SU-DHL-6 (cell line): Measurements from ENCODE around the gene EBF3.

Experiments
- H2AFZ ChIP-seq: fragments of 200-600 bp; sonication (generic); 2 replicates; pipeline ENCODE4 v1.6.1; 2014; ENCODE audit warnings: low read depth, mild to moderate bottlenecking, moderate library complexity, mixed read lengths, antibody characterized with exemption, low read length; ENCODE audit not compliant: severe bottlenecking
- H3F3A ChIP-seq: fragments of 200-600 bp; shearing (Covaris generic); 2 replicates; pipeline ENCODE4 v1.6.0; 2016; ENCODE audit warnings: antibody characterized with exemption, mild to moderate bottlenecking; ENCODE audit not compliant: insufficient read depth
- H3K27ac ChIP-seq: fragments of 200-600 bp; sonication (generic); 2 replicates; pipeline ENCODE4 v1.5.1; 2016; ENCODE audit warnings: low read depth, mild to moderate bottlenecking, low read length, moderate library complexity, mixed read lengths
- H3K27me3 ChIP-seq: fragments of 200-600 bp; sonication (generic), shearing (Covaris generic); 2 replicates; pipeline ENCODE4 v1.6.0; 2014; ENCODE audit warnings: mild to moderate bottlenecking, low read length
- H3K36me3 ChIP-seq: fragments of 200-600 bp; sonication (generic); 2 replicates; pipeline ENCODE4 v1.6.1; 2014; ENCODE audit warnings: mild to moderate bottlenecking, low read length, mixed read lengths
- H3K4me2 ChIP-seq: fragments of 300-600, 200-600 bp; shearing (Covaris generic), sonication (generic); 2 replicates; pipeline ENCODE4 v1.6.0; 2014; ENCODE audit warnings: low read length, low read depth, mild to moderate bottlenecking; ENCODE audit not compliant: poor library complexity, severe bottlenecking
- H3K4me3 ChIP-seq: fragments of 200-600 bp; sonication (generic); 2 replicates; pipeline ENCODE4 v1.5.1; 2014; ENCODE audit warnings: antibody characterized with exemption, low read length, mild to moderate bottlenecking, mixed read lengths; ENCODE audit not compliant: insufficient read depth, poor library complexity, severe bottlenecking
- H3K79me2 ChIP-seq: fragments of 200-600 bp; sonication (generic); 2 replicates; pipeline ENCODE4 v1.6.1; 2014; ENCODE audit warnings: mild to moderate bottlenecking, low read length, moderate library complexity; ENCODE audit not compliant: insufficient read depth
- H3K9ac ChIP-seq: fragments of 200-600 bp; sonication (generic); 2 replicates; pipeline ENCODE4 v1.7.0; 2014; ENCODE audit warnings: mild to moderate bottlenecking, low read length
- H3K9me2 ChIP-seq: fragments of 200-600 bp; sonication (generic); replicated peaks from 2 replicates; pipeline ENCODE4 v1.6.1; 2014; ENCODE audit warnings: low read length; ENCODE audit not compliant: insufficient read depth
- H3K9me3 ChIP-seq: fragments of 200-600 bp; sonication (generic); 2 replicates; pipeline ENCODE4 v1.6.1; 2014; ENCODE audit warnings: low read length, mixed read lengths; ENCODE audit not compliant: insufficient read depth
- H4K20me1 ChIP-seq: fragments of 200-600 bp; sonication (generic); 2 replicates; pipeline ENCODE4 v1.6.1; 2014; ENCODE audit warnings: low read depth, mild to moderate bottlenecking, antibody characterized with exemption, low read length, moderate library complexity, mixed read lengths
- CTCF ChIP-seq: fragments of 200-600 bp; sonication (generic); IDR thresholded peaks from one replicate; pipeline ENCODE4 v1.5.1; 2017; ENCODE audit warnings: antibody characterized with exemption, mild to moderate bottlenecking, low read length, moderate library complexity; ENCODE audit not compliant: insufficient read depth, poor library complexity, severe bottlenecking
- EZH2phosphoT487 ChIP-seq: fragments of 200-600 bp; sonication (generic), shearing (Covaris generic); conservative IDR thresholded peaks from 2 replicates; pipeline ENCODE4 v1.6.1; 2018; ENCODE audit warnings: mild to moderate bottlenecking, antibody characterized with exemption, low read length, moderate library complexity, mixed read lengths

The EBF3 gene

GRCh38 chr10:129916506-129916995, 47.5 kb downstream of the EBF3 start:
- Histone ChIP-seq H3K36me3 (no peaks in the 10 kb centered on the region), H3K27ac (no peak overlapping the region), H4K20me1 (no peaks in the 10 kb centered on the region), H3K4me3 (no peak overlapping the region), H3K9ac (no peak overlapping the region), H3K9me2 (no peaks in the 10 kb centered on the region), H3K27me3 (no peaks in the 10 kb centered on the region), H3K4me2 (no peak overlapping the region), H2AFZ (no peak overlapping the region), H3F3A (no peaks in the 10 kb centered on the region), H3K79me2 (no peaks in the 10 kb centered on the region), H3K9me3 (no peaks in the 10 kb centered on the region)
- TF ChIP-seq CTCF: no peak
- no peak for TF ChIP-seq EZH2phosphoT487

- Histone ChIP-seq H3K27me3 (no peaks in the 10 kb centered on the region), H3K27ac (no peak overlapping the region), H3K4me2 (no peak overlapping the region), H4K20me1 (no peaks in the 10 kb centered on the region), H3K79me2 (no peaks in the 10 kb centered on the region), H3K4me3 (no peak overlapping the region), H3F3A (no peaks in the 10 kb centered on the region), H3K36me3 (no peaks in the 10 kb centered on the region), H3K9ac (no peak overlapping the region), H3K9me2 (no peaks in the 10 kb centered on the region), H3K9me3 (no peaks in the 10 kb centered on the region), H2AFZ (no peak overlapping the region)
- no peak for TF ChIP-seq EZH2phosphoT487
- no peak for TF ChIP-seq CTCF
Observed at GRCh38 chr10:129915526-129916378, 48.3 kb downstream of the EBF3 start.

DNA sequence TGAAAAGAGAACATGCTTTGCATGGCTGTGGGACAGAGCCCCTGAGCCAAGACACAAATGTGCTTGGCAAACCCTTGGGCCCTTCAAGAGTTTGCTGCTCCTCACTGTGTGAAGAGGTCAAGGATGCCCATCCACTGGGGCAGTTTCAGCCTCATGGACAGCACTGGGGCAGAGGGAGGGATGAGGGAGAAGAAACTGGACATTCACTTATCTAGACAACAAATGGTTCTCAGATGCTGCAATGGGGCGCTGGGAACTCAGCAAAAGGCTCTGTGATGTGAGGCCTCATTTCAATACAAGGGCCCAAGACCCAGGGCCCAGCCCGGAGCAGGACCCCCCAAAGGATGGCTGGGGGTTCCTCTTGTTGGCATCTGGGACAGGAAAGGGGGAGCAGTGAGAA, 49.1 kb downstream of the EBF3 start:
- no peak overlapping the region for H3K27ac ChIP-seq
- H3K27me3 ChIP-seq: no peaks in the 10 kb centered on the region
- TF ChIP-seq EZH2phosphoT487 (no peak), CTCF (no peak)
- no peaks in the 10 kb centered on the region for H3F3A ChIP-seq
- H3K9ac ChIP-seq: no peak overlapping the region
- H3K9me3 ChIP-seq: no peaks in the 10 kb centered on the region
- no peak overlapping the region for H3K4me2 ChIP-seq
- no peak overlapping the region for H2AFZ ChIP-seq
- no peaks in the 10 kb centered on the region for H3K9me2 ChIP-seq
- H3K36me3 ChIP-seq: no peaks in the 10 kb centered on the region
- H3K4me3 ChIP-seq: no peak overlapping the region
- H3K79me2 ChIP-seq: no peaks in the 10 kb centered on the region
- H4K20me1 ChIP-seq: no peaks in the 10 kb centered on the region
